ENCODE measurements around the gene LZTR1. TPM values are rescaled to one million over a fixed set of nuclear protein-coding genes. Genes with fewer than 3 reads are reported as not detected.
"Not testable (repeated sequence)": the region's sequence is repeated elsewhere in the genome, so short reads cannot be mapped to it uniquely, and the experiment has no call there.

The LZTR1 gene
- total RNA-seq, 1 donor from 2014 or later: 93.5 TPM

- no peak for DNase-seq (ENCODE audit: low spot score)
Measured at GRCh38 chr22:21032868-21033688, 51.0 kb downstream of the LZTR1 start.

- no peak for DNase-seq (ENCODE audit: low spot score)
Measured at GRCh38 chr22:21033895-21034294, 51.8 kb downstream of the LZTR1 start.

GRCh38 chr22:21034989-21035388, 52.9 kb downstream of the LZTR1 start:
- no peak for DNase-seq (ENCODE audit: low spot score)

- no peak for DNase-seq (ENCODE audit: low spot score)
Measured at GRCh38 chr22:21038405-21038804, 56.3 kb downstream of the LZTR1 start.

GRCh38 chr22:21039158-21039557, 57.1 kb downstream of the LZTR1 start:
- DNase-seq (ENCODE audit: low spot score): not testable (repeated sequence)

DNA sequence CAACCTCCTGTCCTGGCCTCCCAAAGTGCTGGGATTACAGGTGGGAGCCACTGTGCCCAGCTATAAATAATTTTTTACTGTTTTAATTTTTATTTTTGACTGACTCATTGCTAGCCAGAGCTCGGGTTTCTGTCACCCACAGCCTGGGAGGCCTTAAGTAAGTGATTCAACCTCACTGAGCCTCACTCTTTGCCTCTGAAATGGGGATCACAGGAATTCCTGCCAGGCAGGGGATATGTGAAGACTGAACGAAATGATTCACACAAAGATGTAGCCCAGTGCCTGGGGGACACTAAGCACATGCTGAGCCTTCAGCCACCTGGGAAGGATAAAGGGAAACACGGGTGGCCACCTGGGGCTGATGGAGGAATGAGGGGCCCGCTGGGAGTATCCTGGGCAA, 59.8 kb downstream of the LZTR1 start:
- DNase-seq (ENCODE audit: low spot score): no peak

DNA sequence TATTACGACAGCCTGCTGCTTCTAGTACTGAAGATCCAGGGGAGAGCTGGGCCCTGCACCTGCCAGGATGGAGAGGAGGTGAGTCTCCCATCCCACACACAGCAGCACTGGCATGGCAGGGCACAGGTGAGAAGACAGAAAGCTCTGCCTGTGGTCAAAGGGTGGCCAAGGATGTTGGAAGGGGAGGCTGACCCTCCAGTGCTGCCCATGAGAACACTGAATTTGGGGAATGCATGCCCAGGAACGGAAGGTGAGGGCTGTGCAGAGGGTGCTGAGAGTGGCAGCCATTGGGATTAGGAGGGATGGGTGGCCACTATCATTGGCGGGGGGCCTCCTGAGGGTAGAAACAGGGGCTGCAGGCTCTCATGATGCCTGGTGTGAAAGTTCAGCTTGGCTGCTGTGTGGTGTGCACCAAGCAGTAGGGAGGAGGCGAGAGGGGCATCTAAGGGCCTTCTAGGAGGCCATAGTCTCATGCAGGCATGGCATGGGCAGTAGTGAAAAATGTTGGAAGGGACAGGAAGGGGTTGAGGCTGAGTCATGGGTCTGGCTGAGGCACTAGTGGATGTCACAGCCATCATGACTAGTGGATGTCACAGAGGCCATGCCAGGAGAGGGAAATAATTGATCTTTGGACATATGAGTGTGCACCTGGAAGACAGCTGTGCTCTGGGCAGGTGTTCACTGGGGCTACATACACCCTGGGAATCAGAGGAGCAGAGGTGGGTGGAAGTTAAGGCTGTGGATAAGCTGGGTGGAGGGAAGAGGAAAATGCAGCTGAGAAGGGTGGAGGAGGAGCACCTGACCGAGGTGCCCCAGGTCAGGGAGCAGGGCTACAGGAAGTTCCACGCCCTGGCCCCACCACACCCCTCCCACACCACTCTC, 61.1 kb downstream of the LZTR1 start:
- DNase-seq (ENCODE audit: low spot score): no peak

- DNase-seq (ENCODE audit: low spot score): no peak
Measured at GRCh38 chr22:21043860-21044535, 61.9 kb downstream of the LZTR1 start.

- peak; percentile 10 for DNase-seq (ENCODE audit: low spot score)
Measured at GRCh38 chr22:21044931-21045584, 63.0 kb downstream of the LZTR1 start.

GRCh38 chr22:21045585-21046294, 63.6 kb downstream of the LZTR1 start, which contains the start of gene LRRC74B:
Gene LRRC74B (plus strand): TSS chr22:21045946. CDS start chr22:21045987, 41 bp downstream.
- peak; percentile 88 for DNase-seq (ENCODE audit: low spot score)

GRCh38 chr22:21047035-21047661, 65.1 kb downstream of the LZTR1 start:
- DNase-seq (ENCODE audit: low spot score): no peak

DNA sequence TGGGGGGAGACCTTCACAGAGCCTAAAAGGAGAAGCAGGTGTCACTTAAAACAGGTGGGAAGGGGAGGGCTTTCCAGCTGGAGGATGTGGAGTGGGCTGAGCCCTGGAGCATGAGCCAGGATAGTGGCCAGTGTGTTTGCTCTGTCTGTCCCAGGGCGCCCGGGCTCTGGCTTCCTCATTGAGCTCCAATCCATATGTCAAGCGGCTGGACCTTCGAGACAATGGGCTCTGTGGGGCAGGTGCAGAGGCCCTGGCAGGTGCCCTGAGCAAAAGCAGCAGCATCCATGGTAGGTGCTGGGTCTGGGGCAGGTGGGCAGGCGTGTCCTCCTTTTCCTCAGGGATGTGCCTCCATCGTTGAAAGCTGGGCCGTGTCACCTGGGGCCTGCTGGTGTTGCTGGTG, 65.6 kb downstream of the LZTR1 start:
- DNase-seq (ENCODE audit: low spot score): no peak

GRCh38 chr22:21048448-21048847, 66.4 kb downstream of the LZTR1 start:
- DNase-seq (ENCODE audit: low spot score): not testable (repeated sequence)

Other genes with a start within 250 kb of the LZTR1 start
- 0.58 TPM for gene SERPIND1, start 208.2 kb upstream of the LZTR1 start, total RNA-seq
- gene PI4KA, start 123.5 kb upstream of the LZTR1 start, total RNA-seq: 100 TPM
- 34.6 TPM for gene SNAP29, start 123.3 kb upstream of the LZTR1 start, total RNA-seq
- 54.1 TPM for gene CRKL, start 64.9 kb upstream of the LZTR1 start, total RNA-seq
- 8.3 TPM for gene AIFM3, start 15.0 kb upstream of the LZTR1 start, total RNA-seq
- gene THAP7, start 19.8 kb downstream of the LZTR1 start, total RNA-seq: 27.5 TPM
- gene P2RX6, start 32.9 kb downstream of the LZTR1 start, total RNA-seq: 2.4 TPM
- gene SLC7A4, start 50.3 kb downstream of the LZTR1 start, total RNA-seq: 5.6 TPM
- gene LRRC74B, start 63.6 kb downstream of the LZTR1 start, total RNA-seq: not detected